Measurements from ENCODE around the gene HIVEP3.
"Not testable (repeated sequence)": the region's sequence is repeated elsewhere in the genome, so short reads cannot be mapped to it uniquely, and the experiment has no call there.

Gene HIVEP3

GRCh38 chr1:41925712-41926111, 7.0 kb upstream of the HIVEP3 start:
- no peak for DNase-seq (ENCODE audit: low read depth)
- TF ChIP-seq, protein P1, sequence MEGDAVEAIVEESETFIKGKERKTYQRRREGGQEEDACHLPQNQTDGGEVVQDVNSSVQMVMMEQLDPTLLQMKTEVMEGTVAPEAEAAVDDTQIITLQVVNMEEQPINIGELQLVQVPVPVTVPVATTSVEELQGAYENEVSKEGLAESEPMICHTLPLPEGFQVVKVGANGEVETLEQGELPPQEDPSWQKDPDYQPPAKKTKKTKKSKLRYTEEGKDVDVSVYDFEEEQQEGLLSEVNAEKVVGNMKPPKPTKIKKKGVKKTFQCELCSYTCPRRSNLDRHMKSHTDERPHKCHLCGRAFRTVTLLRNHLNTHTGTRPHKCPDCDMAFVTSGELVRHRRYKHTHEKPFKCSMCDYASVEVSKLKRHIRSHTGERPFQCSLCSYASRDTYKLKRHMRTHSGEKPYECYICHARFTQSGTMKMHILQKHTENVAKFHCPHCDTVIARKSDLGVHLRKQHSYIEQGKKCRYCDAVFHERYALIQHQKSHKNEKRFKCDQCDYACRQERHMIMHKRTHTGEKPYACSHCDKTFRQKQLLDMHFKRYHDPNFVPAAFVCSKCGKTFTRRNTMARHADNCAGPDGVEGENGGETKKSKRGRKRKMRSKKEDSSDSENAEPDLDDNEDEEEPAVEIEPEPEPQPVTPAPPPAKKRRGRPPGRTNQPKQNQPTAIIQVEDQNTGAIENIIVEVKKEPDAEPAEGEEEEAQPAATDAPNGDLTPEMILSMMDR (IDR thresholded peaks at IDR 0.05; ENCODE audit: low read depth, low read length, missing control alignments), result no peak
- no peak overlapping the region for H3K4me3 ChIP-seq (ENCODE audit: low read depth, low read length)

GRCh38 chr1:41924911-41925310, 6.2 kb upstream of the HIVEP3 start:
- TF ChIP-seq, protein P1 (IDR thresholded peaks at IDR 0.05; ENCODE audit: low read depth, low read length, missing control alignments), result no peak
- no peak overlapping the region for H3K4me3 ChIP-seq (ENCODE audit: low read depth, low read length)
- DNase-seq (ENCODE audit: low read depth), result no peak

- not testable (repeated sequence) for DNase-seq (ENCODE audit: low read depth); H3K4me3 ChIP-seq (ENCODE audit: low read depth, low read length)
Observed at GRCh38 chr1:41921271-41921670, 2.5 kb upstream of the HIVEP3 start.

DNA sequence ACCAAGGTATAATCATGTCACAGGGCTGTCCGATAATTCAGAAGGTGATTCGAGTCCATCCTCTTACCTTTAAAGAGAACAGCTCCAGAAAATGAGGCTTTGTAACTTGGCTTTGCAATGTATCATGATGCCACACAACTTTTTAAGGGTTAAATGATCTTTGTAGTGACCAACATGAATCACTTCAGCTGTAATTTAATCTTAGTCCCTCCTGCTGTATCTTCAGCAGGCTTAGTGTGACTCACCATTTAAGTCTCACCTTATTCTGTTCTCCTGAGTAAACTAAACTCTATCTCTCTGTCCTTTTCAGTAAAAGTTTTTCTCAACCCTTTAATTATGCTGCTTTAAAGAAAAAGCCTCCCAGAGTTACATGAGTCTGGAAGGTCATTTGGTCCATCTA, 1.9 kb upstream of the HIVEP3 start:
- TF ChIP-seq, protein P1 (IDR thresholded peaks at IDR 0.05; ENCODE audit: low read depth, low read length, missing control alignments), result no peak
- no peak for DNase-seq (ENCODE audit: low read depth)
- no peak overlapping the region for H3K4me3 ChIP-seq (ENCODE audit: low read depth, low read length)

DNA sequence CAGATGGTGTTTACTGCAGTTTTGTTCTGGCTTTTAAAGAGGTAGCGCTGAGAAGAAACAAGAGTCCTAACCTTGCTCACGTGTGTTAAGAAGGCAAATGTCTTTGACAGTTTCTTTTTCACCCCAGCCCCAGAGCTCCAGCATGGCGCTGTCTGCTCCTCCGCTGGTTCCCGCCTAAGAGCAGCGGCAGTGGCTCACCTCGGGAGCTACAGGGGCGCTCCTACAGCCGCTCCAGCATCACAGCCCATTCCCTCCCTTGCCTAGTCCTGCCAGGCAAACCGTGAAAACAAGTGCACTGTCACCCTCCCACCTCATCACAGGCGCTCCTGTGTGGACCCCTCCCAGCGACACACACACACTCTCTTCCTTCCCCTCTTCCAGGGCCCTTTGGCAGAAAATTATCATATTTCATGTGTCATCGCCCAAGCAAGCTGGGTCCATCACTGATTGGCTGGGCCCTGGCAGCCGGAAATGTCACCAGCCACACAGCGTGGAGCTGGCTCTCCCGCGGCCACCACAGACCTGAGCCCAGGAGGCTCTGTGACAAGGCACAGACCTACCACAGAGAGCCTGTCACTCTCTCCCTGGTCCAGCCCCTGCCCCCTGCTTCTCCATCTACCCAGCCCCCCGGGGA, 1.2 kb upstream of the HIVEP3 start:
- H3K4me3 ChIP-seq (ENCODE audit: low read depth, low read length), result peak overlapping the region; percentile 76
- DNase-seq (ENCODE audit: low read depth), result peak; percentile 66
- TF ChIP-seq, protein P1 (IDR thresholded peaks at IDR 0.05; ENCODE audit: low read depth, low read length, missing control alignments), result no peak

GRCh38 chr1:41919131-41919530, 409 bp upstream of the HIVEP3 start:
- TF ChIP-seq, protein P1 (IDR thresholded peaks at IDR 0.05; ENCODE audit: low read depth, low read length, missing control alignments), result no peak
- peak overlapping the region; percentile 76; the same call in 1 of the 2 replicates for H3K4me3 ChIP-seq (ENCODE audit: low read depth, low read length)
- no peak for DNase-seq (ENCODE audit: low read depth)

DNA sequence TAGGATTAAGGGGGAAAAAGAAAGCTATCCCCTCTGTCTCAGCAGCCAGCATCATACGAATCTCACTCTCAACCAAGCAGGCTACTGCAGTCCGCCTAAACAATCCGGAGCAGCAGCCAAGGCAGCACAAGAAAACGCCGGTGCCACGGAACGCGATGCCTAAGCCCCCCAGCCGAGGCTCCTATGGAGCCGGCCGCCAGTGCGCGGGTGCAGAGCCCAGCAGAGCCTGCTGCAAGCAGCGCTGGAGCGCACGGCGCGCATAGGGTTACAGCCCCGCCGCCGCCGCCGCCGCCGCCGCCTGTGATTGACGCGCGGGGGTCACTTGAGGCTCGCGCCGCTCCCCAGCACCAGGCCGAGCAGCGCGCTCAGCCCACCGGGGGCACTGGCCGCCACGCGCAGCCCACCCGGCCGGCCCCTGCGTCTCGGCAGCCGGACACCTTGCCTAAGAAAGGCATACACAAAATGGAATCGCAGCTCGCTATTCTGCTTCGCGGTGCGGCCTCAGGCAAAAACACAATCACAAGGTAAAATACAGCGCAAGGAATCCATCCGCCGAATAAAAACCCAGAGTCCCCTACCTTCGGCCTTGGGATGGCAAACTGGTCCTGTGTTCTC, 780 bp downstream of the HIVEP3 start:
- H3K4me3 ChIP-seq (ENCODE audit: low read depth, low read length), result peak overlapping the region; percentile 58
- no peak for DNase-seq (ENCODE audit: low read depth)
- TF ChIP-seq, protein P1 (IDR thresholded peaks at IDR 0.05; ENCODE audit: low read depth, low read length, missing control alignments), result no peak

Measured in GM12864 (cell line).